ENCODE data around the gene GGT6.
A peak's percentile ranks its signal among the peaks of the same experiment; 100 is the strongest.
"Not testable (repeated sequence)": the region's sequence is repeated elsewhere in the genome, so short reads cannot be mapped to it uniquely, and the experiment has no call there.

GGT6 gene

GRCh38 chr17:4560421-4560820, at the start of gene GGT6:
GGT6 (minus strand) TSS chr17:4560577; CDS start chr17:4560521, 56 bp downstream.
- no peak for DNase-seq (ENCODE audit: low read depth)

- no peak for DNase-seq (ENCODE audit: low read depth)
These were observed 49.8 kb upstream of the GGT6 start for GRCh38 chr17:4610162-4610561.

- no peak for DNase-seq (ENCODE audit: low read depth)
These were observed 49.4 kb upstream of the GGT6 start for GRCh38 chr17:4609761-4610160.

- DNase-seq (ENCODE audit: low read depth): no peak
These were observed 47.4 kb upstream of the GGT6 start for GRCh38 chr17:4607773-4608187.

GRCh38 chr17:4607261-4607741, 46.9 kb upstream of the GGT6 start:
- no peak for DNase-seq (ENCODE audit: low read depth)

- no peak for DNase-seq (ENCODE audit: low read depth)
These were observed 45.4 kb upstream of the GGT6 start for GRCh38 chr17:4605826-4606225.

- not testable (repeated sequence) for DNase-seq (ENCODE audit: low read depth)
These were observed 44.4 kb upstream of the GGT6 start for GRCh38 chr17:4604736-4605135.

GRCh38 chr17:4604111-4604644, 43.8 kb upstream of the GGT6 start:
- no peak for DNase-seq (ENCODE audit: low read depth)

GRCh38 chr17:4602041-4602440, 41.7 kb upstream of the GGT6 start:
- DNase-seq (ENCODE audit: low read depth): no peak

GRCh38 chr17:4601326-4601725, 40.9 kb upstream of the GGT6 start:
- DNase-seq (ENCODE audit: low read depth): no peak

GRCh38 chr17:4600563-4600962, 40.2 kb upstream of the GGT6 start:
- DNase-seq (ENCODE audit: low read depth): no peak

GRCh38 chr17:4599505-4600281, 39.3 kb upstream of the GGT6 start:
- DNase-seq (ENCODE audit: low read depth): no peak

- no peak for DNase-seq (ENCODE audit: low read depth)
These were observed 38.6 kb upstream of the GGT6 start for GRCh38 chr17:4598776-4599504.

- DNase-seq (ENCODE audit: low read depth): no peak
These were observed 37.6 kb upstream of the GGT6 start for GRCh38 chr17:4597975-4598374.

GRCh38 chr17:4596636-4597380, 36.4 kb upstream of the GGT6 start:
- no peak for DNase-seq (ENCODE audit: low read depth)

GRCh38 chr17:4595685-4596342, 35.4 kb upstream of the GGT6 start:
- not testable (repeated sequence) for DNase-seq (ENCODE audit: low read depth)

GRCh38 chr17:4594931-4595684, 34.7 kb upstream of the GGT6 start:
- peak; percentile 14 for DNase-seq (ENCODE audit: low read depth)

GRCh38 chr17:4594406-4594805, 34.0 kb upstream of the GGT6 start:
- DNase-seq (ENCODE audit: low read depth): no peak

GRCh38 chr17:4593021-4593421, 32.6 kb upstream of the GGT6 start:
- no peak for DNase-seq (ENCODE audit: low read depth)

GRCh38 chr17:4592240-4593005, 32.0 kb upstream of the GGT6 start:
- DNase-seq (ENCODE audit: low read depth): no peak
